PFSK-1 (cell line): ENCODE measurements around the gene MSI2.

Source experiments
- FOXP2 ChIP-seq: optimal IDR thresholded peaks from 2 replicates; pipeline ENCODE3; 2011; ENCODE audit warnings: borderline replicate concordance, control low read depth, inconsistent platforms; ENCODE audit not compliant: insufficient read depth; ENCODE audit errors: extremely low read length, extremely low read depth
- POLR2AphosphoS5 ChIP-seq: IDR thresholded peaks from 2 replicates; pipeline ENCODE4 v1.6.1; 2012; ENCODE audit warnings: low read depth, mild to moderate bottlenecking, control low read depth, low read length, moderate library complexity
- SIN3A ChIP-seq: IDR thresholded peaks from 2 replicates; pipeline ENCODE4 v1.6.1; 2012; ENCODE audit warnings: mild to moderate bottlenecking, low read length, moderate library complexity, borderline replicate concordance; ENCODE audit not compliant: insufficient read depth
- TAF1 ChIP-seq: IDR thresholded peaks from 2 replicates; pipeline ENCODE4 v1.6.1; 2012; ENCODE audit warnings: low read length, control low read depth, borderline replicate concordance; ENCODE audit not compliant: insufficient read depth
- TF ChIP-seq, protein P1 (sequence below), 2 experiments: IDR thresholded peaks; 2 replicates each; pipeline versions ENCODE4 v1.6.1 to v1.8.0; 2011 to 2012; ENCODE audit warnings: low read depth in 2 of 2, low read length in 2 of 2, control low read depth in 1 of 2, inconsistent platforms in 1 of 2, mild to moderate bottlenecking in 1 of 2, moderate library complexity in 1 of 2; ENCODE audit not compliant: insufficient read depth in 1 of 2

Gene MSI2

DNA sequence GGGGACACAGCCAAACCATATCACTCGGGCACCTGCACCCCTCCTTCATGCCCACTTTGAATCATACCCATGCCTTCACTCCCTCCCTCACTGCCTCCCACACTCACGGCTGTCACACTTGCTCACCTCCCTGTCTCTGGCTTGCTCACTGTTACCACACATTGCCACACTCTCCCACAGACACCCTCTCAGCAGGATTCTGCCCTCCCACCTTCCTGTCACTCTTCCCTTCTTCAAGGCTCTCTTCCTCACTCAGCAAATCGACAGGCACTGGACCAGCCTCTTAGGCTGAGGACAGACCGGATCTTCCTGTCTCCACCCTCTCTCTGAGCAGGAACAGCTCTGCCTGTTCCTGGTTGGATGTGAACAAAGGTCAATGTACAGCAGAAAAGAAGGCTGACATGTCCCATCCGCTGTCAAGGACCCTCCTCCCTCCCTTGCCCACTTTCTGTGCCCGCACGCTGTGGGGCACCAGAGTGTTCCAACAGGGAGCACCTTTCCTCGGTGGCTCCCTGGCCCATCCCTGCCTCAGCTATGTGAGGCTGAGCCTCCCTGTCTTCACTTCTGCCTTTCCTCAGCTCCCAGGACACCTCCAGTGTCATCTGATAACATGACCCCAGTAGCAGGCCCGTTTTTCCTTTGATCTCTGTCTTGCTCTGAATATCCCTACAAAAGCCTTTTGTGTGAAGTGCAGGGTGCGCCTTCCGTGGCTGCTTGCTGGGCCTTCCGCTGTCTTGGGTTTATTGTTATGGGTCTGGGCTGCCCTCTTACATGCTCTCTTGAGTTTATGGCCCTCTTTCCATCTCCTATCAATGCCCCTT is 441.8 kb downstream of the MSI2 start:
- no peak for TF ChIP-seq POLR2AphosphoS5
- TF ChIP-seq FOXP2 = no peak
- no peak for TF ChIP-seq SIN3A
- TF ChIP-seq TAF1 = no peak
- TF ChIP-seq, protein P1, sequence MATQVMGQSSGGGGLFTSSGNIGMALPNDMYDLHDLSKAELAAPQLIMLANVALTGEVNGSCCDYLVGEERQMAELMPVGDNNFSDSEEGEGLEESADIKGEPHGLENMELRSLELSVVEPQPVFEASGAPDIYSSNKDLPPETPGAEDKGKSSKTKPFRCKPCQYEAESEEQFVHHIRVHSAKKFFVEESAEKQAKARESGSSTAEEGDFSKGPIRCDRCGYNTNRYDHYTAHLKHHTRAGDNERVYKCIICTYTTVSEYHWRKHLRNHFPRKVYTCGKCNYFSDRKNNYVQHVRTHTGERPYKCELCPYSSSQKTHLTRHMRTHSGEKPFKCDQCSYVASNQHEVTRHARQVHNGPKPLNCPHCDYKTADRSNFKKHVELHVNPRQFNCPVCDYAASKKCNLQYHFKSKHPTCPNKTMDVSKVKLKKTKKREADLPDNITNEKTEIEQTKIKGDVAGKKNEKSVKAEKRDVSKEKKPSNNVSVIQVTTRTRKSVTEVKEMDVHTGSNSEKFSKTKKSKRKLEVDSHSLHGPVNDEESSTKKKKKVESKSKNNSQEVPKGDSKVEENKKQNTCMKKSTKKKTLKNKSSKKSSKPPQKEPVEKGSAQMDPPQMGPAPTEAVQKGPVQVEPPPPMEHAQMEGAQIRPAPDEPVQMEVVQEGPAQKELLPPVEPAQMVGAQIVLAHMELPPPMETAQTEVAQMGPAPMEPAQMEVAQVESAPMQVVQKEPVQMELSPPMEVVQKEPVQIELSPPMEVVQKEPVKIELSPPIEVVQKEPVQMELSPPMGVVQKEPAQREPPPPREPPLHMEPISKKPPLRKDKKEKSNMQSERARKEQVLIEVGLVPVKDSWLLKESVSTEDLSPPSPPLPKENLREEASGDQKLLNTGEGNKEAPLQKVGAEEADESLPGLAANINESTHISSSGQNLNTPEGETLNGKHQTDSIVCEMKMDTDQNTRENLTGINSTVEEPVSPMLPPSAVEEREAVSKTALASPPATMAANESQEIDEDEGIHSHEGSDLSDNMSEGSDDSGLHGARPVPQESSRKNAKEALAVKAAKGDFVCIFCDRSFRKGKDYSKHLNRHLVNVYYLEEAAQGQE (IDR thresholded peaks at IDR 0.05; ENCODE audit: insufficient read depth in 1 of 2, low read depth in 2 of 2, low read length in 2 of 2) = no peak

DNA sequence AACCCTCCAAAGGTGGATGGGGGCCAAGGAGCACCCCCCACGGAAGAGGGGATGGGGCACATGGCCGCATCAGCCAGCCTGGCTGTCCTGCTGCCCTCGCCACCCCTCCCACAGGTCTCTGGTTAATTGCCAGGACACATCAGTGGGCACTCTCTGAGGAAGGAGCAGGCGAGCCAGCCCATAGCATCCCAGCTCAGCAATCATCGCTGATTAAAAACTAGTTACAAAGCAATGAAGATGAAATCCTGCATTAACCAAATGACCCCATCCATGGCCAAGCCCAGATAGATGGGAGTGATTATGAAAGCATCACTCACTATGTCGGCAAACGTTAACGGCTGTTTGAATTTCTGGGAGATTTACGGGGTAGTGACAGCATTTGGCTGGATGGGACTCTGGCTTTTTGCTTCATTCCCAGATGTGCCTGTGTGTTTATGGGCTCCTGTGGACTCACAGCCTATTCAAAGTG is 443.5 kb downstream of the MSI2 start:
- TF ChIP-seq FOXP2 = no peak
- TF ChIP-seq TAF1 = no peak
- TF ChIP-seq, protein P1 (IDR thresholded peaks at IDR 0.05; ENCODE audit: insufficient read depth in 1 of 2, low read depth in 2 of 2, low read length in 2 of 2) = no peak
- TF ChIP-seq POLR2AphosphoS5 = no peak
- TF ChIP-seq SIN3A = no peak

DNA sequence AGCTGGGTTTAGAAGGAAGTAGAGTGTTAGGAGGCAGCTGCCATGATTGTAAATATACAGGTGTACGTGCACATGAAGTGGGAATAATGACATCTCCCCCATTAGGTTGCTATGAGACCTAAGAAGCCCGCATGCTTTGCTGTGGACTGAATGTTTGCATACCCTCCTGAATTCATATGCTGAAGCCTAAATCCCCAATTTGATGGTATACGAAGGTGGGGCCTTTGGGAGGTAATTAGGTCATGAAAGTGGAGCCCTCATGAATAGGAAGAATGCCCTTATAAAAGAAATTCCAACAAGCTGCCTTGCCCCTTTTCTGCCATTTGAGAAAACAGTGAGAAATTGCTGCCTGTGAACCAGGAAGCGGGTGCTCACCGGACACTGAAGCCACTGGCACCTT is 444.8 kb downstream of the MSI2 start:
- TF ChIP-seq SIN3A = no peak
- no peak for TF ChIP-seq FOXP2
- no peak for TF ChIP-seq POLR2AphosphoS5
- TF ChIP-seq, protein P1 (IDR thresholded peaks at IDR 0.05; ENCODE audit: insufficient read depth in 1 of 2, low read depth in 2 of 2, low read length in 2 of 2) = no peak
- no peak for TF ChIP-seq TAF1

DNA sequence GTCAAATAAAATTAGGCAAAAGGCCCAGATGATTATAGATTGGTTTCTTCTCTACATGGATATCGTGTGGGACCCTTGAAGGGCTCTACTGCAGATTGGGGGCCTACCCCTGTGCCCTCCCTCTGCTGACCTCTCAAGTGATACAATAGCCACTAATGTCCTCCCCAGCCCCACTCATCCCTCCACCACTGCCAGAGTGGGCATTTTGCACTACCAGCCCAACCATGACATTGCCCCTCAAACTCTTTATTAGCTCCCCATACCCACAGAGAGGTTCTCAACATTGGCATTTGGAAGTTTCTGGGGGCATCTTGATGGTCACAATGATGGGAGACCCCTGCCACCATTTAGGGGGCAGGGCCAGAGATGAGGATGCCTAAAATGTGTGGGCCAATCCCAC is 446.9 kb downstream of the MSI2 start:
- TF ChIP-seq SIN3A (no peak), TAF1 (no peak), FOXP2 (no peak), POLR2AphosphoS5 (no peak)
- TF ChIP-seq, protein P1 (IDR thresholded peaks at IDR 0.05; ENCODE audit: insufficient read depth in 1 of 2, low read depth in 2 of 2, low read length in 2 of 2) = no peak

DNA sequence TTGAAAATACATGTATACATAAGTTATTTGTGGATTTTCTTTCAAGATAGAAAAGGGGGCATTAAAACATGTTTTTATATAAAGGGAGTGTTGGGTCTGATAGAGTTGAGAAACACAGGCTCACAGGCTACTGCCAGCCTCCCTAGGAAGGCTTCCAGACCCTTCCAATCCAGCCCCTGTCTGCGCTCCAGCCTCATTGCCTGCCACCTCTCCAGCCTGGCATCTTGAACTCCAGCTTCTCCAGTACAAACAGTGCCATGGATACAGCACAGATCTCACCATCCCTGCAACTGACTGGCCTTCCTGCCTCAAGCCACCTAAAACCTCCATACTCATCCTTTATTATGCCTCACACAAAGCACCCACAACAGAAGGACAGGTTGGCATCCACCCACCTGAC is 448.1 kb downstream of the MSI2 start:
- TF ChIP-seq SIN3A (no peak), TAF1 (no peak), POLR2AphosphoS5 (no peak), FOXP2 (no peak)
- TF ChIP-seq, protein P1 (IDR thresholded peaks at IDR 0.05; ENCODE audit: insufficient read depth in 1 of 2, low read depth in 2 of 2, low read length in 2 of 2) = no peak
